D721Med (cell line): ENCODE results near the gene GRK3.

Experiments used
- DNase-seq: peaks from one replicate; pipeline ENCODE4 v3.0.0; 2011; ENCODE audit warnings: low spot score; ENCODE audit not compliant: insufficient read length
- FAIRE-seq: peaks from 2 replicates; lab custom pipeline; 2011; peaks lifted over from hg19 to GRCh38; lab: Jason Lieb, UNC
- TF ChIP-seq, protein P1 (sequence below): IDR thresholded peaks from 2 replicates; pipeline ENCODE4 v1.5.1; 2012; ENCODE audit warnings: mild to moderate bottlenecking, control low read depth; ENCODE audit not compliant: insufficient read depth; ENCODE audit errors: missing control alignments

Gene GRK3

GRCh38 chr22:25718135-25718840 lies 153.8 kb downstream of the GRK3 start:
- TF ChIP-seq, protein P1, sequence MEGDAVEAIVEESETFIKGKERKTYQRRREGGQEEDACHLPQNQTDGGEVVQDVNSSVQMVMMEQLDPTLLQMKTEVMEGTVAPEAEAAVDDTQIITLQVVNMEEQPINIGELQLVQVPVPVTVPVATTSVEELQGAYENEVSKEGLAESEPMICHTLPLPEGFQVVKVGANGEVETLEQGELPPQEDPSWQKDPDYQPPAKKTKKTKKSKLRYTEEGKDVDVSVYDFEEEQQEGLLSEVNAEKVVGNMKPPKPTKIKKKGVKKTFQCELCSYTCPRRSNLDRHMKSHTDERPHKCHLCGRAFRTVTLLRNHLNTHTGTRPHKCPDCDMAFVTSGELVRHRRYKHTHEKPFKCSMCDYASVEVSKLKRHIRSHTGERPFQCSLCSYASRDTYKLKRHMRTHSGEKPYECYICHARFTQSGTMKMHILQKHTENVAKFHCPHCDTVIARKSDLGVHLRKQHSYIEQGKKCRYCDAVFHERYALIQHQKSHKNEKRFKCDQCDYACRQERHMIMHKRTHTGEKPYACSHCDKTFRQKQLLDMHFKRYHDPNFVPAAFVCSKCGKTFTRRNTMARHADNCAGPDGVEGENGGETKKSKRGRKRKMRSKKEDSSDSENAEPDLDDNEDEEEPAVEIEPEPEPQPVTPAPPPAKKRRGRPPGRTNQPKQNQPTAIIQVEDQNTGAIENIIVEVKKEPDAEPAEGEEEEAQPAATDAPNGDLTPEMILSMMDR = no peak
- FAIRE-seq (no peak), DNase-seq (no peak)

GRCh38 chr22:25722223-25722622 lies 157.7 kb downstream of the GRK3 start:
- TF ChIP-seq, protein P1 = no peak
- DNase-seq = no peak
- no peak for FAIRE-seq

- FAIRE-seq = no peak
- TF ChIP-seq, protein P1 = no peak
- DNase-seq = no peak
Observed at GRCh38 chr22:25722626-25723025, 158.2 kb downstream of the GRK3 start.

DNA sequence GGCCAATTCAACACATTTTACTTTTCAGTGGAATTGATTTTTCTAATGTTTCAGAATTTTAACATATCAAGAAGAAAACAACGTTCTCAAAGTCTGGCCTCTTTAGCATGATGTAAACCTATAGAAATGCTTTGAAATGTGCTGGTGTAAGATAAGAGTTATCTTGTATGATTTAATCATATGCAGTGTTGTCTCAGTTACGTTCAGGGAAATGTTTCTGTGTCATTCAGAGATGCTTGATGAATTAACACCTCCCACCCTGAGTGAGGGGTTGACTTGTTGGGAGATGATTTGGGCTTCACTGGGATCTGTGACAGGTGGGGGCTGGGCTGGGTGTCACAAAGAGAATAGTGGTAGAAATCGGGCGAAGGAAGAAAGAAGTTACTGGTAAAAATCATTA lies 161.8 kb downstream of the GRK3 start:
- DNase-seq = no peak
- FAIRE-seq = no peak
- TF ChIP-seq, protein P1 = no peak

GRCh38 chr22:25728071-25728470 lies 163.6 kb downstream of the GRK3 start:
- DNase-seq (no peak), FAIRE-seq (no peak)
- TF ChIP-seq, protein P1 = no peak

DNA sequence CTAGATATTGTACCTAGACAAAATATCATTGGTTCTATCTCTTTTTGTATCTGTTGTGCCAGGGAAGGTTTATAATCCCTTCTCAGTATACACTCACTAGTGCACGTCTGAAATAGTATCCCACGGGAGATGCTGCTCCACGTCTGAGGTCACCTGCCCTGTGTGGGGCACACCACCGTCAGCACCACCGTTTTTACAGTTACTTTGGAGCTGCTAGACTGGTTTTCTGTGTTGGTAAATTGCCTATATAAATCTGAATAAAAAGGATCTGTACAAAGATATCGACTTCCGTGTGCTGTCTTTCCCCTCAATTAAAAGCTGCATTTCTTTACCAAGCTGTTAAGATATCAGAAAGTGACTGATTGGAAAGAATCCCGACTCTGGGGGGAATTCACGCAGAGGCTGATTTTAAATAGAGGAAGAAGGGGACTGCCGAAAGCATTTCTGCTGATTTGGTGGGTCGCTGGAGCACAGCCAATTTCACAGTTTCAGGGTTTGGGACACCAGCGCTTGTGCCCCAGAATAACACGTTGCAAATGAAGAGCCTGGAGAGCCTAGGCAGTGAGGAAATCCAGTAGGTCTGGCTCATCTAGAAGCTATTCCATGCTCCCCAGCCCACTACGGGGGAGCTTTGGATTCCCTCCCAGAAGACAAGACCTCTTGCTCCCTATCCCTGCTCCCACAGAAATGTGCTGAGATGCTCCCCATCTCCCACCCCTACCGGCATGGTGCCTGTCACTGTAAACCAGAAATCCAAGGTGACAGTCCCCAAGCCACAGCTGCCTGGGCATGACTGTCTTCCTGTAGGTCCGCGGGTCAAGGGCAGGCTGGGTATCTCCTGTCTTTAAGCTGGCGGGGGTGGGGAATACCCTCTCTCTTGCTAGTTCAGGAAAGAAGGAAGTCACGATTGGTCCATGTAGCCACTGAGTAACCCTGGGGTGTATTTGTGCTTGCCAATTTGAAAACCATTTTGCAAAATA lies 164.8 kb downstream of the GRK3 start:
- TF ChIP-seq, protein P1 = no peak
- no peak for FAIRE-seq
- no peak for DNase-seq

DNA sequence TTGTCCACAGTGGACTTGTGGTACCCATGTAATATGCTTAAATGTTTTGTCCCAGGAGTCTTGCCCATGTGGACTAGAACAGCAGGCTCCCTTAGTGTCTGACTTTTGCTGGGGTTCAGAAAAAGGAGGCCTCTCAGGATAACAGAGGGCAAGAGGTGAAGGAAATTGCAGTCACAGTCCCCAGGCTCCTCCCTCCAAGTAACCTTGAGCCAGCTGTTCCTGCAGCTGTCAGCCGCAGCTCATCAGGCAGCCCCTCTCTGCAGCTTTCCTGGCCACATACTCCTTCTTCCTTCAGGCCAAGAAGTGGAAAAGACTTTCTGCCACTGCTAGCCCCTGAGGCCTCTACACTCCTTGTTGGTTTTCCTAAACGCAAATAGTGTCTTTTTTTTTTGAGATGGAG lies 171.2 kb downstream of the GRK3 start:
- FAIRE-seq (no peak), DNase-seq (no peak)
- TF ChIP-seq, protein P1 = no peak
